COR-L47 (cell line): ENCODE results near the gene C9orf40.

ENCODE experiments used
- DNase-seq: peaks from one replicate; lab custom pipeline; 2025; lab: John Stamatoyannopoulos, UW

The C9orf40 gene

DNA sequence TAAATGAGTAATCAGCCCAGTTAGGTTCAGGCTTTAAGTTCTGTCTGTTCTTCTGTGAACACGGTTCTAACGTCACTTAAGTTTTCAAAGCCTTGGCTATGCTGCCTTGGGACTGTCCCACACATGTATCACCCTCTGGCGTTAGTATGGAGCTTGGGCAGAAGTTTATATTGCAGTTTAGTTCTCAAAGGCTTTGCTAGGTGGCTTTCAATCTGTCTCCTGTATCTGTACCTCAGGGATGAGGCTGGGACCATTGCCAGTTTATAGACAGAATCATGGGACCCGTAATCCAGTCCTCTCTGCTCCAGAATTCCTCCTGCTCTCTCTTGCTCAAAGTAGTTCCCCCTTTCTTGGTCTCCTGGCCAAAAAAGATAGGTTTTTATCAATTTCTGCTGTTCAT, 12.1 kb downstream of the C9orf40 start:
- no peak for DNase-seq

DNA sequence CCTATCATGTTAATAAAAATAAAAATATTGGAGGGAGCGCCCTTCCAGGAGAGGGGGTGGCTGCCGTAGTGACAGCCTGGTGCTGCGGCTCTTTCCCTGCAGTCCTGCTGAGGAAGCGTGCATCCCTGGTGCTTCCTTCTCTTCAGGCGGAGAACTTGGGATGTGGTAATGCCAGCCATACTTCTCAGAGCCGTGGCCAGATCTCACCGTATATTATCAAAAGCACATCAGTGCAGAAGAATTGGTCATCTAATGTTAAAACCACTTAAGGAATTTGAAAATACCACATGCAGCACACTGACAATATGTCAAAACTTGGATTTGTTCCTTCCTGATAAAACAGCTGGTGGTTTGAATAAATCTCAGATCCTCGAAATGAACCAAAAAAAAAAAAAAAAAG, 17.7 kb downstream of the C9orf40 start:
- no peak for DNase-seq

DNA sequence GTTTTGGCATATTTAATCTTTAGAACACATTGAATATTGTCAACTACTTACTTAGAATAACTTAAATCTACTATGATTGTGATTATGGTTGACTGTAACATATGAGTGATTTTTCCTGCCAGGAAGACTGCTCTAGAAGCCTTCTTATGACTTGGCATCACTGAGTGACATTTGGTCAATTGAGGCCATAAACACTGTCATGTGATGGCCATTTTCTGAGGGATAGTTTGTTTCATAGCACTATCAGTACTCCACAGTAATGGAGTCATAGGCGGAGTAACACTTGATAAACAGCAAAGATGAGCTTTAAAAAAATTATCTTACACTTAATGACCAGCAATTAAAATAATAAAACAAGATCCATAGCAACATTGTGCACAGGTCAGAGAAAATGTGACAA, 31.0 kb downstream of the C9orf40 start:
- DNase-seq, result no peak

- no peak for DNase-seq
Observed at GRCh38 chr9:74920944-74921626, 31.6 kb downstream of the C9orf40 start.

DNA sequence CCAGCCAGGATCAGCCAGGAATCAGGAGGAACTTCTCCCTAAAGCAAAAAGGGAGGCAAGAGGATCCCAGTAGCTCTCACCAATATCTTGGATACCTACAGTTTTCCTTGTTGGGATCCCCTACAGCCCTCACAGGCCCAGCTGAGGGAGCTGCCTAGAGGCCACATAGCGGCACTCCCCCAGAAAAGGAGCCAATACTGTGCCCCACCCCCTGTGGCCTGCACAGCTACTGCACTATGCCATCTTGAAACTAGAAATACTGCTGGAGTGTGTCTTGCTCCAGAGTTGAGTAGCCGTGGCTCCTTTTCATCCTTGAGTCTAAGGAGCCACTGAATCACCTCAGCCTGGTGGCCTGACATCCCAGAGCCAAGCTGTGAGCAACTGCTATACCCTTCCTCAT, 42.7 kb downstream of the C9orf40 start:
- DNase-seq, result no peak

DNA sequence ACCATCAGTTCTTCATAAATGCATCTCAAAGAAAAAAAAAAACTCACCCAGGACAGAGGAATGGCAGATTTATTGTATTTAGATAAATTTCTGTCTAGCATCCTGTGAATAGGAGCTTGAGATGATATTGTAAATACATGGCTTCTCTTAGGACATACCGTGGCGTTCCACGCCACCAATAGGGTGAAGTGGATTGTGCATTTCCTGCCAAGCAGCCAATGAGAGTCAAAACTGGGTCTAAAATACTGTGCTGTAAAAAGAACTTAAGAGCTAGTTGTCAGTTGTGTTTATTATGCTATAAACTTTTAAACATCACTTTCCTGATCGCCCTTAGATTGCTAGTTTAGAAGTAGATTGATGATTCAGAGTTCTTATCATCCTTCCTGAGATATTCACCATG, 44.0 kb downstream of the C9orf40 start:
- no peak for DNase-seq

- no peak for DNase-seq
Observed at GRCh38 chr9:74907085-74907484, 45.6 kb downstream of the C9orf40 start.

DNA sequence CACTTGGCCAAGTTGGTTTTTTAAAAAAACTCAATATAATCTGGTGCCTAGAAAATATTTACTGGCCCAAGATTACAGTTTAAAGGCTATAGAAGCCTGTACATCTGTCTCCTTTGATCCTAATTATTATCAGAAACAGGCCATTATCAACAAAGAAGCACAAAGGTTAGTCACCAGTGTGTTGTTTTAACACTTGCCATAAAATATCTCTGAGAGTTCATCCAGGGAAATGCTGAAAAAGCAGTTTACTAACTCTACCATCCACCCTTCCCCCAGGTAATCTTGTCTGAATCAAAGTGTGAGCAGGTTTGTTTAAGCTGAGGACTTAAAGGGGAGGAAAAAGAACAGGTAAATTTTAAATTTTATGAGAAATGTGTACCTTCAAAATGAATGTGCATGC, 51.7 kb downstream of the C9orf40 start:
- no peak for DNase-seq
